ENCODE results near the gene EHMT1. TPM values are rescaled to one million over a fixed set of nuclear protein-coding genes. Genes with fewer than 3 reads are reported as not detected.

Gene EHMT1
- total and polyA plus RNA-seq, 2 donors (not counting 1 experiment from before 2014, with no cell fraction given), result 101 to 394 TPM

DNA sequence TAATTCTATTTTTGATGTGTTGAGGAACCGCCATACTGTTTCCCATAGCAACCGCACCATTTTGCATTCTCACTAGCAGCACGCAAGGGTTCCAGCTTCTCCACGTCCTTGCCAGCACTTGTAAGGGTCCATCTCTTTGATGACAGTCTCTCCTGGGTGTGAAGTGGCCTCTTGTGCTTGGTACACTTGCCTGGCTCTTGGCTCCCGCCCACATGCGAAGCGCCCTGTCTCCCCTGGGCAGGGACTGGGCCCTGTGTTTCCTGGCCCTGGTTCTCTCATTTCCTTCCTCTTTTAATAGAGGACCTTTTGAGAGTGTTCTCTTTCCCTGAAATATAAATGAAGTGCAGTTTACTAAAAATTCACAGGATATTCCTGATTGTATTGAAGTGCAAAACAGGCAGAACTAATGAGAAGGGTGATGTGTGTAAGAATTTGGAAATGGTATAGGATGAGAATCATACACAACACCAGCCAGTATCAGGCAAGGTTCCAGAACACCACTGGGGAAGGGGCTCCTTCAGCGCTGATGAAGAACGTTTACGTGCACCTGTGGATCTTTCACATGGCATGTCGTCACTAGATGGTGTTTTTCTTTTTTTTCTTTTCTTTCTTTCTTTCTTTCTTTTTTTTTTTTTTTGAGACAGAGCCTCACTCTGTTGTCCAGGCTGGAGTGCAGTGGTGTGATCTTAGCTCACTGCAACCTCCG is 73.0 kb downstream of the EHMT1 start:
- WGBS (ENCODE audit: insufficient coverage), result 12% methylated on average over 4 of the region's 12 CpGs
- Histone ChIP-seq H3K4me2 (replicated peaks; ENCODE audit: low read depth, low read length, poor library complexity, severe bottlenecking) (peak overlapping the region; percentile 68), H3K79me2 (ENCODE audit: control insufficient read depth, insufficient read depth, low read length) (peaks cover 97% of the 10 kb centered on the region), H2AFZ (ENCODE audit: insufficient read depth, low read depth, low read length, poor library complexity, severe bottlenecking) (peak overlapping the region; percentile 24), H3K4me1 (ENCODE audit: control insufficient read depth in 2 of 2, insufficient read depth in 2 of 2, low read length in 2 of 2) (peaks cover 43 to 51% of the 10 kb centered on the region in 2 donors), H3K9me3 (ENCODE audit: control extremely low read depth in 1 of 3, control insufficient read depth in 2 of 3, insufficient read depth in 1 of 3, low read length in 2 of 3) (no peaks in the 10 kb centered on the region), H4K20me1 (ENCODE audit: control insufficient read depth, insufficient read depth, low read length, poor library complexity, severe bottlenecking) (peaks cover 15% of the 10 kb centered on the region), H3K36me3 (replicated peaks in 1 of 2; ENCODE audit: control extremely low read depth in 1 of 2, control insufficient read depth in 1 of 2, extremely low read depth in 1 of 2, insufficient read depth in 2 of 2, low read length in 1 of 2) (no peaks in the 10 kb centered on the region), H3K27me3 (replicated peaks in 1 of 4; ENCODE audit: control extremely low read depth in 1 of 4, control insufficient read depth in 3 of 4, insufficient read depth in 4 of 4, low read length in 3 of 4) (no peaks in the 10 kb centered on the region), H3K4me3 (ENCODE audit: control extremely low read depth in 1 of 5, extremely low read depth in 1 of 5, insufficient read depth in 1 of 5, low read depth in 2 of 5, low read length in 4 of 5) (peak overlapping the region in 4 of 5 experiments; percentile 2 to 48 (median 16)), H3K27ac (ENCODE audit: low read length in 2 of 2) (peak overlapping the region; percentile 67 to 72), H3K9ac (ENCODE audit: low read length) (peak overlapping the region; percentile 31)
- H3K27me3 Mint-ChIP-seq, result no peaks in the 10 kb centered on the region
- POLR2A ChIA-PET, result interaction anchor here (0.6 to 1.2 kb wide), 2 partner anchors 13 to 23 kb away, joined by 4 read pairs; no protein-coding TSS in a partner anchor
- H3K4me1 Mint-ChIP-seq, result peaks cover 68% of the 10 kb centered on the region
- CTCF ChIA-PET, result interaction anchor here (1.0 kb wide), 1 partner anchor 19 kb away, joined by 3 read pairs; no protein-coding TSS in a partner anchor
- intact Hi-C loops (cut with micrococcal nuclease), result loop anchor here (1.0 to 2.0 kb wide), 2 partner anchors 12 to 13 kb away; no protein-coding TSS in a partner anchor
- H3K4me3 Mint-ChIP-seq, result peak overlapping the region; percentile 74
- H3K27ac Mint-ChIP-seq, result peak overlapping the region; percentile 88
- ATAC-seq (ENCODE audit: low read depth), result peak; percentile 87
- H3K9me3 Mint-ChIP-seq (ENCODE audit: insufficient read depth), result no peaks in the 10 kb centered on the region
- no peak for TF ChIP-seq EZH2 (IDR thresholded peaks at IDR 0.05; ENCODE audit: borderline replicate concordance, insufficient read depth, low read depth, low read length, poor library complexity, severe bottlenecking)
- TF ChIP-seq, protein P1, sequence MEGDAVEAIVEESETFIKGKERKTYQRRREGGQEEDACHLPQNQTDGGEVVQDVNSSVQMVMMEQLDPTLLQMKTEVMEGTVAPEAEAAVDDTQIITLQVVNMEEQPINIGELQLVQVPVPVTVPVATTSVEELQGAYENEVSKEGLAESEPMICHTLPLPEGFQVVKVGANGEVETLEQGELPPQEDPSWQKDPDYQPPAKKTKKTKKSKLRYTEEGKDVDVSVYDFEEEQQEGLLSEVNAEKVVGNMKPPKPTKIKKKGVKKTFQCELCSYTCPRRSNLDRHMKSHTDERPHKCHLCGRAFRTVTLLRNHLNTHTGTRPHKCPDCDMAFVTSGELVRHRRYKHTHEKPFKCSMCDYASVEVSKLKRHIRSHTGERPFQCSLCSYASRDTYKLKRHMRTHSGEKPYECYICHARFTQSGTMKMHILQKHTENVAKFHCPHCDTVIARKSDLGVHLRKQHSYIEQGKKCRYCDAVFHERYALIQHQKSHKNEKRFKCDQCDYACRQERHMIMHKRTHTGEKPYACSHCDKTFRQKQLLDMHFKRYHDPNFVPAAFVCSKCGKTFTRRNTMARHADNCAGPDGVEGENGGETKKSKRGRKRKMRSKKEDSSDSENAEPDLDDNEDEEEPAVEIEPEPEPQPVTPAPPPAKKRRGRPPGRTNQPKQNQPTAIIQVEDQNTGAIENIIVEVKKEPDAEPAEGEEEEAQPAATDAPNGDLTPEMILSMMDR (IDR thresholded peaks at IDR 0.05), result no peak
- peak; percentile 70 for DNase-seq
